ENCODE results near the gene CRISPLD2. TPM values are rescaled to one million over a fixed set of nuclear protein-coding genes. Genes with fewer than 3 reads are reported as not detected.
"Not testable (repeated sequence)": the region's sequence is repeated elsewhere in the genome, so short reads cannot be mapped to it uniquely, and the experiment has no call there.

Gene CRISPLD2
- total and polyA plus RNA-seq, 4 donors: 8.9 to 192 (median 70.5) TPM

DNA sequence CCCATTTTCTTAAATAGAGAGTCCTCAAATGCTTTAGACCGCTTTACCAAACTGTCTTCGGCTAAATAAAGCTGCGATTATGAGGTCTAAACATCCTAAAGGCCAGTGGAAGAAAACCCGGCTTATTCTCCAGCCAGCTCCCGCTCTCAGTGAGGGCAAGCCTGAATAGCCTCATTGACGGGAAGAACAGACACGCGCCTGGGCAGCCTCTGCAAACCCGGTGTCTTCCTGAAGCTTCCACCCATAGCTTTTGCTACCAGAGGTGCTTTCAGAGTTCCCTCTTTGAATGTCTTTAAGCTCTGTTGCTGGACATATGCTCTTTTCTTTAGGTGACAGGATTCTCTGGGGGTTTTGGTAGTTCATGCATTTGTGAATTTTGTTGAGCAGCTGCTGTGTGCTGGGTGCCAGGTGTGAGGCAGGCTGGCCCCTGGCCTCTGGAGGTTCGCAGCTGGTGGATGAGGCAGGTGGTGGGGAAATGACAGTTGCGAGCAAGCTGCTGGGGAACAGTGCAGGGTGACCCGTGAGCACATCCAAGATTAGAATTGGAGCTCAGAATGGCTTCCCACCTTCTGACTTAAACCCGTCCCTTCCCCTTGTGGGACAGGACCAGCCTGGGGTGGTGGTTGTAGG is 44.7 kb downstream of the CRISPLD2 start:
- no peak overlapping the region for H3K27ac ChIP-seq (ENCODE audit: low read depth in 1 of 2, low read length in 2 of 2)
- H3K4me1 ChIP-seq (ENCODE audit: control insufficient read depth in 1 of 2, insufficient read depth in 2 of 2, low read length in 2 of 2): no peaks in the 10 kb centered on the region
- WGBS, 2 donors: 78 to 83% methylated on average over 13 of the region's 13 CpGs
- ATAC-seq (ENCODE audit: low FRiP score) (no peak), DNase-seq (no peak)
- no peak overlapping the region for H3K4me3 ChIP-seq (ENCODE audit: low read length in 2 of 2)
- no peaks in the 10 kb centered on the region for H3K36me3 ChIP-seq (ENCODE audit: control insufficient read depth in 1 of 2, insufficient read depth in 2 of 2, low read length in 1 of 2)
- intact Hi-C loops (cut with DNase I): no loop called here
- H3K9me3 ChIP-seq (ENCODE audit: control insufficient read depth, low read length): peaks cover 2% of the 10 kb centered on the region
- H3K27me3 ChIP-seq (ENCODE audit: control insufficient read depth in 1 of 2, insufficient read depth in 2 of 2, low read length in 1 of 2): no peaks in the 10 kb centered on the region

DNA sequence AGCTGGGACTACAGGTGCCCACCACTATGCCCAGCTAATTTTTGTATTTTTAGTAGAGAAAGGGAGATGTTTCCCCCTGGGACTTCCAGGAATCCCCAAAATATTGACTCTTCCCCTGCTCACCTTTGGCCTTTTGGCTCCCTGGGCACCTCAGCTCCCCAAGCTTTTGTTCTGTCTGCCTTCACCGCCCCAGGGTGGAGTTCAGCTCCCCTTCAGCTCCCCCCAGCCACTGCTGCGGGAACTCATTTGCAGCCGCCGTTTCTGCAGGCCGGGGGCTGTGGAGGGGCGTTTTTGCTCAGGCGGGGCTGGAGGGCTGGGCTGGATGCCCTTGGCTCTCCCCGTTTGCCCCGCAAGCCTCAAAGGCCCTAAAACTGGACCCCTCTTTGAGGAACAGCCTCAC is 47.9 kb downstream of the CRISPLD2 start:
- Histone ChIP-seq H3K27ac (ENCODE audit: low read depth in 1 of 2, low read length in 2 of 2) (no peak overlapping the region), H3K9me3 (ENCODE audit: control insufficient read depth, low read length) (no peaks in the 10 kb centered on the region)
- WGBS, 2 donors: 89 to 96% methylated on average over 9 of the region's 9 CpGs

DNA sequence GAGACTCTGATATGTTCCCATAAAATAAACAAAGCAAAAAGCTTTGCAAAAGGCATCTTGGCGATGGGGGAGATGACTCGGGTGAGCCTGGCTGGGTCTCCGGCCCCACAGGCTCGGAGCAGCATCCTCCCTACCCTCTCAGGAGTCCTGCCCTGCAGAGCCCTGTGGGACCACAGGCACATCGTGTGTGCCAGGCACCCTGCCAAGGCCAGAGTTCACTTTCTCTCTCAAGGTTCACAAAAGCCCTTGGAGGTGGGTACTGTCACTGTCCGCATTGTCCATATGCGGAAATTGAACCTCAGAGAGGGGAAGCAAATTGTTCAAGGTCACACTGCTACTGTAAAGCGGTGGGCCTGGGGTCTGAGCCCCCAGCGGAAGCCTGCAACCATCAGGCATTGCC is 48.5 kb downstream of the CRISPLD2 start:
- no peak for DNase-seq
- Histone ChIP-seq H3K4me3 (ENCODE audit: low read length in 2 of 2) (no peak overlapping the region), H3K27me3 (ENCODE audit: control insufficient read depth in 1 of 2, insufficient read depth in 2 of 2, low read length in 1 of 2) (no peaks in the 10 kb centered on the region), H3K27ac (ENCODE audit: low read depth in 1 of 2, low read length in 2 of 2) (no peak overlapping the region), H3K4me1 (ENCODE audit: control insufficient read depth in 1 of 2, insufficient read depth in 2 of 2, low read length in 2 of 2) (no peaks in the 10 kb centered on the region), H3K36me3 (ENCODE audit: control insufficient read depth in 1 of 2, insufficient read depth in 2 of 2, low read length in 1 of 2) (no peaks in the 10 kb centered on the region), H3K9me3 (ENCODE audit: control insufficient read depth, low read length) (no peaks in the 10 kb centered on the region)
- intact Hi-C loops (cut with DNase I): no loop called here
- ATAC-seq (ENCODE audit: low FRiP score): no peak
- 74 to 85% methylated on average over 9 of the region's 9 CpGs for WGBS, 2 donors

More for the DNA sequence above, 47.9 kb downstream of the CRISPLD2 start:
- H3K36me3 ChIP-seq (ENCODE audit: control insufficient read depth in 1 of 2, insufficient read depth in 2 of 2, low read length in 1 of 2): no peaks in the 10 kb centered on the region
- no peak overlapping the region for H3K4me3 ChIP-seq (ENCODE audit: low read length in 2 of 2)
- ATAC-seq (ENCODE audit: low FRiP score) (no peak), DNase-seq (no peak)
- intact Hi-C loops (cut with DNase I): no loop called here
- no peaks in the 10 kb centered on the region for H3K4me1 ChIP-seq (ENCODE audit: control insufficient read depth in 1 of 2, insufficient read depth in 2 of 2, low read length in 2 of 2)
- H3K27me3 ChIP-seq (ENCODE audit: control insufficient read depth in 1 of 2, insufficient read depth in 2 of 2, low read length in 1 of 2): no peaks in the 10 kb centered on the region

DNA sequence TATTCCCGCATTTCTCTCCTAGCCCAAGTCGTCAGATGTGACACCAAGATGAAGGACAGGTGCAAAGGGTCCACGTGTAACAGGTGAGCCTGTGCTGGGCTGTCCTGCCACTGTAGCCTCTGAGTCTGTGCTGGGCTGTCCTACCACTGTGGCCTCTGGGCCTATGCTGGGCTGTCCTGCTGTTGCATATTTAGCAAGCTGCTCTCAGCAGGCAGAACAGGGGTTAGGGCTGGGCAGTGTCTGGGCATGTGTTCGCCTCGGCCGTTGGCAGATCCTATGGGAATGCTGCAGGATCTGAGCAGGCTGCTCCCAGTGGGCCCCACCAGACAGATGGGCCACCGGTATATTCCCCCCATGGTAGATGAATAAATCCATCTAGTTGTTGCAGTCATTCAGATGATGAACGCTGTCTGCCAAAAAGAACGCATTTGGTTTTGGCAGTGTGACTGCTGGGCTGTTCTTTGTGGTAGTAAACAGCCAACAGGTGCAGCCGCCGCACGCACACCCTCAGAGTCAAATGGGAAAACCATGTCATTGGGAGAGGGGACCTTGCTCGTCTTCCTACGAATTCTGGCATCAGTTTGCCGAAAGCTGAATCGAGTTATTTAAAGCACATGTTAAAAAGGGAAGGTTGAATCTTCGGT is 49.2 kb downstream of the CRISPLD2 start:
- ATAC-seq (ENCODE audit: low FRiP score): peak; percentile 27
- Histone ChIP-seq H3K27ac (ENCODE audit: low read depth in 1 of 2, low read length in 2 of 2) (no peak overlapping the region), H3K4me3 (ENCODE audit: low read length in 2 of 2) (no peak overlapping the region), H3K9me3 (ENCODE audit: control insufficient read depth, low read length) (no peaks in the 10 kb centered on the region), H3K4me1 (ENCODE audit: control insufficient read depth in 1 of 2, insufficient read depth in 2 of 2, low read length in 2 of 2) (no peaks in the 10 kb centered on the region), H3K27me3 (ENCODE audit: control insufficient read depth in 1 of 2, insufficient read depth in 2 of 2, low read length in 1 of 2) (no peaks in the 10 kb centered on the region), H3K36me3 (ENCODE audit: control insufficient read depth in 1 of 2, insufficient read depth in 2 of 2, low read length in 1 of 2) (no peaks in the 10 kb centered on the region)
- intact Hi-C loops (cut with DNase I): no loop called here
- WGBS, 2 donors: 92 to 95% methylated on average over 17 of the region's 17 CpGs
- DNase-seq: no peak

DNA sequence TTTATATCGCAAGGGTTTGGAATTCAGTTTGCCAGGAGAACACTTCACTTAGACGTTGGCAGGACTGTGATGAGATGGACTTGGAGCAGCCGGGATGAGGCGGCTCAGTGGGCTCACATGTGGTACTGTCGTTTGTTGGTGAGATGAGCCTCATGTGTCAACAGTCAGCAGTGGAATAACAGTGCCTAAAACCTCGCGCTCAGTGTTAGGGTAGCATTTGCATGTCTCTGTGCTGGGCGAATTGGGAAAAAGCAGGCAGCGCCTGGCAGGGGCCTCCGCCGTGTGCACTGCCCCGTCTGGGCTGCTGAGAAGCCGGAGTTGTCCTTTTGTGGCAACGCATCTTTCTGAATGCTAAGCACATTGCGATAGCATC is 49.7 kb downstream of the CRISPLD2 start:
- intact Hi-C loops (cut with DNase I): no loop called here
- Histone ChIP-seq H3K9me3 (ENCODE audit: control insufficient read depth, low read length) (no peaks in the 10 kb centered on the region), H3K4me3 (ENCODE audit: low read length in 2 of 2) (no peak overlapping the region), H3K36me3 (ENCODE audit: control insufficient read depth in 1 of 2, insufficient read depth in 2 of 2, low read length in 1 of 2) (no peaks in the 10 kb centered on the region), H3K27ac (ENCODE audit: low read depth in 1 of 2, low read length in 2 of 2) (no peak overlapping the region), H3K27me3 (ENCODE audit: control insufficient read depth in 1 of 2, insufficient read depth in 2 of 2, low read length in 1 of 2) (no peaks in the 10 kb centered on the region), H3K4me1 (ENCODE audit: control insufficient read depth in 1 of 2, insufficient read depth in 2 of 2, low read length in 2 of 2) (no peaks in the 10 kb centered on the region)
- ATAC-seq (ENCODE audit: low FRiP score) (no peak), DNase-seq (no peak)
- WGBS, 2 donors: 90 to 95% methylated on average over 15 of the region's 15 CpGs

DNA sequence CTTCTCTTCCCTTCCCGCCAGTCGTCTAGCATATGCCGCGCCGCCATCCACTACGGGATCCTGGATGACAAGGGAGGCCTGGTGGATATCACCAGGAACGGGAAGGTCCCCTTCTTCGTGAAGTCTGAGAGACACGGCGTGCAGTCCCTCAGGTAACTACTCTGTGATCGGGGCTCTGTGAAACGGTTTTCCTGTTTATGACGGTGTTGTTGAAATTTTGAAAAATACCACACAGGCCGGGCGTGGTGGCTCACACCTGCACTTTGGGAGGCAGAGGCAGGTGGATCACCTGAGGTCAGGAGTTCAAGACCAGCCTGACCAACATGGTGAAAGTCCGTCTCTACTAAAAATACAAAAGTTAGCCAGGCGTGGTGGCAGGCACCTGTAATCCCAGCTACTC is 53.2 kb downstream of the CRISPLD2 start:
- H3K4me3 ChIP-seq (ENCODE audit: low read length in 2 of 2); intact Hi-C loops (cut with DNase I); DNase-seq; H3K4me1 ChIP-seq (ENCODE audit: control insufficient read depth in 1 of 2, insufficient read depth in 2 of 2, low read length in 2 of 2); ATAC-seq (ENCODE audit: low FRiP score); H3K27me3 ChIP-seq (ENCODE audit: control insufficient read depth in 1 of 2, insufficient read depth in 2 of 2, low read length in 1 of 2); H3K36me3 ChIP-seq (ENCODE audit: control insufficient read depth in 1 of 2, insufficient read depth in 2 of 2, low read length in 1 of 2); H3K27ac ChIP-seq (ENCODE audit: low read depth in 1 of 2, low read length in 2 of 2); H3K9me3 ChIP-seq (ENCODE audit: control insufficient read depth, low read length): not testable (repeated sequence)
- WGBS, 2 donors: 96 to 98% methylated on average over 17 of the region's 17 CpGs

DNA sequence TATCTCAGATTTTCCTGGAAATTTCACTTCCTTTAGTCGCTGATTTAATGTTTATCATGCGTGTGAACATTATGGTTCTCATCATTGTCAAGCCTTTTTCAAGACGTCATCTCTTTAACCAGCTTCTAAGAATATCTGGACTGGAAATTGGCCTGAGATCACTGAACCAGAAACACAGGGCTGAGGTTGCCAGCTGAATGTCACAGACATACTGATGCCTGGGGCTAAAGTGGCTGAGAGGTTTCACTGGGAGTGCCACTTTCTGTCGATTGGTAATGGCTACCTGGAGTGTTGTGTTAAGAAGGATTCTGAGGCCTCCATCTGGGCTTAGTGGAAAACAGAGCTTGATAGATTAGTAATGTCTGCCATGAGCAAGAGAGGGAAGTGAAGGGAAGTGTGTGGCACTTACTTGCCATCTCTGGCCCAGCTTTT is 54.2 kb downstream of the CRISPLD2 start:
- Histone ChIP-seq H3K36me3 (ENCODE audit: control insufficient read depth in 1 of 2, insufficient read depth in 2 of 2, low read length in 1 of 2) (no peaks in the 10 kb centered on the region), H3K27ac (ENCODE audit: low read depth in 1 of 2, low read length in 2 of 2) (no peak overlapping the region), H3K27me3 (ENCODE audit: control insufficient read depth in 1 of 2, insufficient read depth in 2 of 2, low read length in 1 of 2) (no peaks in the 10 kb centered on the region), H3K9me3 (ENCODE audit: control insufficient read depth, low read length) (no peaks in the 10 kb centered on the region), H3K4me1 (ENCODE audit: control insufficient read depth in 1 of 2, insufficient read depth in 2 of 2, low read length in 2 of 2) (no peaks in the 10 kb centered on the region), H3K4me3 (ENCODE audit: low read length in 2 of 2) (no peak overlapping the region)
- WGBS, 2 donors: 38 to 54% methylated on average over 4 of the region's 4 CpGs
- ATAC-seq (ENCODE audit: low FRiP score) (no peak), DNase-seq (no peak)
- intact Hi-C loops (cut with DNase I): no loop called here

DNA sequence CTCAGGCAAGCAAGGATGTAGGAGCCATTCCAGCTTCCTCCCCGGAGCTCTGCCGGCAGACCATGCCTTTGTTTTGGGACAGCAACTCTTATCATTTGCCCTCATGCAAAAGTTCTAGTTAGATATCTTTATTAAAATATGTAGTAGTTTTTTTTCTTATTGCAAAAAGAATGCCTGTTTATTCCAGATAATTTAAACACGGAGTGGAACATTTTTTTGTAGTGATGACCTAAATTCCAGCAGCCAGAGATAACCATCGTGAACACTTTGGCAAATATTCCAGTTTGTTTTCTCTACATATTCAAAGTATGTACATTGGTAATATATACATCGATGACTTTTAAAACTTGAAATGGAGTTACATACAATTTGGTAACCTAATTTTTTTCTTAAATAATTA is 54.8 kb downstream of the CRISPLD2 start:
- intact Hi-C loops (cut with DNase I): no loop called here
- Histone ChIP-seq H3K36me3 (ENCODE audit: control insufficient read depth in 1 of 2, insufficient read depth in 2 of 2, low read length in 1 of 2) (no peaks in the 10 kb centered on the region), H3K4me1 (ENCODE audit: control insufficient read depth in 1 of 2, insufficient read depth in 2 of 2, low read length in 2 of 2) (no peaks in the 10 kb centered on the region), H3K27ac (ENCODE audit: low read depth in 1 of 2, low read length in 2 of 2) (no peak overlapping the region), H3K9me3 (ENCODE audit: control insufficient read depth, low read length) (no peaks in the 10 kb centered on the region), H3K4me3 (ENCODE audit: low read length in 2 of 2) (no peak overlapping the region), H3K27me3 (ENCODE audit: control insufficient read depth in 1 of 2, insufficient read depth in 2 of 2, low read length in 1 of 2) (no peaks in the 10 kb centered on the region)
- ATAC-seq (ENCODE audit: low FRiP score) (no peak), DNase-seq (no peak)
- WGBS, 2 donors: 60 to 61% methylated on average over 5 of the region's 5 CpGs

DNA sequence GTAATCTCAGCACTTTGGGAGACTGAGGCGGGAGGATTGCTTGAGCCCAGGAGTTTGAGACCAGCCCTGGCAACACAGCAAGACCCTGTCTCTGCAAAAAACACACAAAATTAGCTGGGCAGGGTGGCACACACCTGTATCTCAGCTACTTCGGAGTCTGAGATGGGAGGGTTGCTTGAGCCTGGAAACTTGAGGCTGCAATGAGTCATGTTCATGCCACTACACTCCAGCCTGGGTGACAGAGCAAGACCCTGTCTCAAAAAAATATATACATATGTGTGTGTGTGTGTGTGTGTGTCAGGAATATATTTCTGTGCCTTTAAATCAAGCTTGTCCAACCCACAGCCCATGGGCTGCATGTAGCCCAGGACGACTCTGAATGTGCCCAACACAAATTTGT is 55.2 kb downstream of the CRISPLD2 start:
- Histone ChIP-seq H3K27me3 (ENCODE audit: control insufficient read depth in 1 of 2, insufficient read depth in 2 of 2, low read length in 1 of 2) (no peaks in the 10 kb centered on the region), H3K4me1 (ENCODE audit: control insufficient read depth in 1 of 2, insufficient read depth in 2 of 2, low read length in 2 of 2) (no peaks in the 10 kb centered on the region), H3K27ac (ENCODE audit: low read depth in 1 of 2, low read length in 2 of 2) (no peak overlapping the region), H3K9me3 (ENCODE audit: control insufficient read depth, low read length) (no peaks in the 10 kb centered on the region), H3K36me3 (ENCODE audit: control insufficient read depth in 1 of 2, insufficient read depth in 2 of 2, low read length in 1 of 2) (no peaks in the 10 kb centered on the region), H3K4me3 (ENCODE audit: low read length in 2 of 2) (no peak overlapping the region)
- intact Hi-C loops (cut with DNase I): no loop called here
- DNase-seq: no peak
- no peak for ATAC-seq (ENCODE audit: low FRiP score)
- WGBS, 2 donors: 88% methylated on average over 3 of the region's 3 CpGs
